ENCODE measurements around the gene EXOC4. TPM values are rescaled to one million over a fixed set of nuclear protein-coding genes. Genes with fewer than 3 reads are reported as not detected.
"Not testable (repeated sequence)": the region's sequence is repeated elsewhere in the genome, so short reads cannot be mapped to it uniquely, and the experiment has no call there.

The EXOC4 gene
- total RNA-seq, 2 donors from 2014 or later = 62.0 to 146 TPM

DNA sequence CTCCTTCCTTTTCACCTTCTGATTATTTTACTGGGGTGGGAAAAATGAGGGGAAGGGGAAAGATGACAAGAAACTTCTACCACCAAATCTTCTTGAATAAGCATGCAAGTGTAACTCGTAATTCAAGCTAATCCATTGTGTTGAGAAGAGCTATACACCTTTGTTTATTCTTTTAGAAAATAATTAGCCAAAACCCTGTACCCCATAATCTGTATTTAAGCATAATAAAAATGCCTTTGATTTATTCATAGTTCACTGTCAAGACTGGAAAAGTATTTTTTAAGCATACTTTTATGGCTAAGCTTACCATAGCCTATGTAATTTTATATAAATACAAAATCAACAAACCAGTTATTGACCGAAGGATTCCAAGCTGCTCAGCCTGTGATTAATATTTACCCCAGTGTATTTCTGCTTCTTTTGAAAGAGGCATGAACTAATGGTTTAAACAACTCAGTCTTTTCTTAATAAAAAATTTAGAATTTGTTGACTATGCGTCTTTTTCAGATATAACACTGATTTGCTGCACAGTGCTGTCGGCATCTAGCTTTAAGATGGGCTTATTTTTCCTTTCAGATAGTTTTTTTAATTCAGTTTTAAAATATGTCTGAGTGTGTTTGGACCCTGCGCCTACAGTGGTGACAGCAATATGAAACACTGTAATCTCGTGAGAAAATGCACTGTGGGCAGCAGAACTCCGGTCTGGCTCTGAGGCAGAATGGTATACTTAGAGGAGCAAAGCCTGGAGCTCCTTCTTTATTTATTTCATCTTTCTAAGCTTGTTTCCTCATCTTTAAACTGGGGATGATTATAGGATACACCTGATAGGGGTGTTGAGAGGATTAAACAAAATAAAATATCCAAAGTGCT, 635.4 kb downstream of the EXOC4 start:
- ATAC-seq (no peak), DNase-seq (peak in 1 of 4 donors; percentile 31)
- Histone ChIP-seq H3K4me1 (peaks cover 17% of the 10 kb centered on the region), H3K27ac (peak overlapping the region in 1 of 4 donors; percentile 25), H3K27me3 (no peaks in the 10 kb centered on the region), H3K4me3 (no peak overlapping the region), H3K9me3 (no peaks in the 10 kb centered on the region), H3K36me3 (replicated peaks in 1 of 2; ENCODE audit: insufficient read depth in 1 of 2, low read depth in 2 of 2) (no peaks in the 10 kb centered on the region)
- WGBS, 2 donors = 16 to 25% methylated on average over 7 of the region's 7 CpGs
- TF ChIP-seq, protein P1, sequence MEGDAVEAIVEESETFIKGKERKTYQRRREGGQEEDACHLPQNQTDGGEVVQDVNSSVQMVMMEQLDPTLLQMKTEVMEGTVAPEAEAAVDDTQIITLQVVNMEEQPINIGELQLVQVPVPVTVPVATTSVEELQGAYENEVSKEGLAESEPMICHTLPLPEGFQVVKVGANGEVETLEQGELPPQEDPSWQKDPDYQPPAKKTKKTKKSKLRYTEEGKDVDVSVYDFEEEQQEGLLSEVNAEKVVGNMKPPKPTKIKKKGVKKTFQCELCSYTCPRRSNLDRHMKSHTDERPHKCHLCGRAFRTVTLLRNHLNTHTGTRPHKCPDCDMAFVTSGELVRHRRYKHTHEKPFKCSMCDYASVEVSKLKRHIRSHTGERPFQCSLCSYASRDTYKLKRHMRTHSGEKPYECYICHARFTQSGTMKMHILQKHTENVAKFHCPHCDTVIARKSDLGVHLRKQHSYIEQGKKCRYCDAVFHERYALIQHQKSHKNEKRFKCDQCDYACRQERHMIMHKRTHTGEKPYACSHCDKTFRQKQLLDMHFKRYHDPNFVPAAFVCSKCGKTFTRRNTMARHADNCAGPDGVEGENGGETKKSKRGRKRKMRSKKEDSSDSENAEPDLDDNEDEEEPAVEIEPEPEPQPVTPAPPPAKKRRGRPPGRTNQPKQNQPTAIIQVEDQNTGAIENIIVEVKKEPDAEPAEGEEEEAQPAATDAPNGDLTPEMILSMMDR (IDR thresholded peaks at IDR 0.05) = no peak
- TF ChIP-seq POLR2A (IDR thresholded peaks at IDR 0.05) = no peak
- intact Hi-C loops (cut with DNase I) = no loop called here

DNA sequence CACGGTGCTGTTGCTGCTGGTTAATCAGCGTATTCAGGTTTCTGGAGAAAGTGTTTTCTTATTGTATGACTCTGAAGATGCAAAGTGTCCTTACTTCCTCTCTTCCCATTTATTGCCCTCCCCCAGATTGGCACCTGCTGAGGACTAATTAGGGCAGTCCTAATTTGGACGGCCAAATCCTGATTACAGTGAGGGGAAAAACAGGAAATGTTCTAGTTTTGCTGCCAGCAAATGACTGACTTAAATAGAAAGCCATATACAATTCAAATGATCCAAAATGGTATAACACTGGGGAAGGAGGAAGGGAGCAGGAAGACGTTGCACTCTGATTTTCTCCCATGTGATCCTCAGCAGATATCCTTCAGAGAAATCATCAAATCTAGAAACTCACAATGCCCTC, 651.9 kb downstream of the EXOC4 start:
- Histone ChIP-seq H3K27ac (no peak overlapping the region), H3K4me3 (no peak overlapping the region), H3K4me1 (no peaks in the 10 kb centered on the region), H3K36me3 (replicated peaks in 1 of 2; ENCODE audit: insufficient read depth in 1 of 2, low read depth in 2 of 2) (no peaks in the 10 kb centered on the region), H3K9me3 (no peaks in the 10 kb centered on the region), H3K27me3 (no peaks in the 10 kb centered on the region)
- no peak for ATAC-seq
- 66 to 71% methylated on average over 4 of the region's 4 CpGs for WGBS, 2 donors
- no peak for DNase-seq
- no peak for TF ChIP-seq POLR2A (IDR thresholded peaks at IDR 0.05)
- TF ChIP-seq, protein P1 (IDR thresholded peaks at IDR 0.05) = no peak
- intact Hi-C loops (cut with DNase I) = no loop called here

DNA sequence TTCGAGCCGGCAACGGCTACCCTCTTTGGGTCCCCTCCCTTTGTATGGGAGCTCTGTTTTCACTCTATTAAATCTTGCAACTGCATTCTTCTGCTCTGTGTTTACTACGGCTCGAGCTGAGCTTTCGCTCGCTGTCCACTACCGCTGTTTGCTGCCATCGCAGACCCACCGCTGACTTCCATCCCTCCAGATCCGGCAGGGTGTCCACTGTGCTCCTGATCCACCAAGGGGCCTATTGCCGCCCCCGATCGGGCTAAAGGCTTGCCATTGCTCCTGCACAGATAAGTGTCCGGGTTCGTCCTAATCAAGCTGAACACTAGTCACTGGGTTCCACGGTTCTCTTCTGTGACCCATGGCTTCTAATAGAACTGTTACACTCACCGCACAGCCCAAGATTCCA, 653.7 kb downstream of the EXOC4 start:
- H3K27ac ChIP-seq; intact Hi-C loops (cut with DNase I); H3K36me3 ChIP-seq (replicated peaks in 1 of 2; ENCODE audit: insufficient read depth in 1 of 2, low read depth in 2 of 2); DNase-seq; H3K4me1 ChIP-seq; H3K9me3 ChIP-seq; H3K4me3 ChIP-seq; H3K27me3 ChIP-seq; ATAC-seq: not testable (repeated sequence)
- WGBS, 2 donors = 93 to 99% methylated on average over 14 to 16 of the region's 18 CpGs

DNA sequence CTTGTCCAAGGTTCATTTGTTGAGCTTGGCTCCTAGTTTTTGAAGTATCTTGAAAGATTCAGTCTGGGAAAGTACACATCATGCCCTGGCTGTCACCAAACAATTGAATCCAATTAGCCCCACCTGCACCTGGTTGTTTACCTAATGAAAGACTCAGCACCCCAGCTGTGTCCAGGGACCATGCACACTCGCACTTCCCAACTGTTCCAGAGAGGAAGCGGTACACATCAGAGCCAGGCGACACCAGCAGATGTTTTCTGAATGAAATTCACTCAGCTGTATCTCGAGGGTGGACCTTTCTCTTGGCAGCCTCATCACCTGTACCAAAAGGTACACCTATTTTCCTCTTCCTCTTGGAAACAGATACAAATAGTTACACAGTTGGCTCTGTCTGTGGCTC, 657.9 kb downstream of the EXOC4 start:
- Histone ChIP-seq H3K4me1 (no peaks in the 10 kb centered on the region), H3K4me3 (no peak overlapping the region), H3K27me3 (no peaks in the 10 kb centered on the region), H3K9me3 (no peaks in the 10 kb centered on the region), H3K27ac (no peak overlapping the region), H3K36me3 (replicated peaks in 1 of 2; ENCODE audit: insufficient read depth in 1 of 2, low read depth in 2 of 2) (no peaks in the 10 kb centered on the region)
- ATAC-seq = no peak
- intact Hi-C loops (cut with DNase I) = no loop called here
- 59 to 96% methylated on average over 4 of the region's 4 CpGs for WGBS, 2 donors
- no peak for TF ChIP-seq POLR2A (IDR thresholded peaks at IDR 0.05)
- TF ChIP-seq, protein P1 (IDR thresholded peaks at IDR 0.05) = no peak
- peak in 1 of 4 donors; percentile 30 for DNase-seq

DNA sequence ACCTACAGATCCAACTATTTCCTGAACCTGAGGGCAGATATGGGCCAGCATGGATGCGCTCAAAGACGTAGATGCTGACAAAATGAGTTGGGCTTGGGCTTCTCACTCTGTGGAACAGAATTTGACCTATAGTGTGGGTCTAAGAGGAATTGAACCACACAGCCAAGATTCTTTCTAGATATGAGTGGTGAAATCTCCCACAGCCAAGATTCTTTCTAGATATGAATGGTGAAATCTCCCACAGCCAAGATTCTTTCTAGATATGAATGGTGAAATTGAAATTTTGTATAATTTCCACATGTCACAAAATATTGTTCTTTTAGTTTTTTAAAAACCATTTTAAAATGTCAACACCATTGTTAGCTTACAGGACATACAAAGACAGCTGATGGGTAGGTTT, 658.8 kb downstream of the EXOC4 start:
- WGBS, 2 donors = 93 to 95% methylated on average over 2 of the region's 2 CpGs
- Histone ChIP-seq H3K4me3 (no peak overlapping the region), H3K4me1 (no peaks in the 10 kb centered on the region), H3K36me3 (replicated peaks in 1 of 2; ENCODE audit: insufficient read depth in 1 of 2, low read depth in 2 of 2) (no peaks in the 10 kb centered on the region), H3K27me3 (no peaks in the 10 kb centered on the region), H3K27ac (no peak overlapping the region), H3K9me3 (no peaks in the 10 kb centered on the region)
- intact Hi-C loops (cut with DNase I) = no loop called here
- DNase-seq (no peak), ATAC-seq (no peak)
- no peak for TF ChIP-seq POLR2A (IDR thresholded peaks at IDR 0.05)
- TF ChIP-seq, protein P1 (IDR thresholded peaks at IDR 0.05) = no peak
